H1 (cell line): Measurements from ENCODE around the gene LRP1-AS. TPM values are rescaled to one million over a fixed set of nuclear protein-coding genes. Genes with fewer than 3 reads are reported as not detected.

ENCODE experiments used
- GABPA ChIP-seq: IDR thresholded peaks from 2 replicates; pipeline ENCODE4 v1.6.1; 2011; ENCODE audit warnings: mild to moderate bottlenecking, low read length, moderate library complexity, borderline replicate concordance; ENCODE audit not compliant: insufficient read depth
- POU5F1 ChIP-seq: IDR thresholded peaks from 2 replicates; pipeline ENCODE4 v1.6.1; 2011; ENCODE audit warnings: low read depth, mild to moderate bottlenecking, low read length, moderate library complexity
- RBBP5 ChIP-seq: IDR thresholded peaks from 2 replicates; pipeline ENCODE4 v1.7.1; 2012; ENCODE audit warnings: low read depth, mild to moderate bottlenecking, inconsistent platforms, low read length, moderate library complexity, borderline replicate concordance
- ZNF274 ChIP-seq: IDR thresholded peaks from 2 replicates; pipeline ENCODE4 v1.7.0; 2012; ENCODE audit warnings: low read length, borderline replicate concordance; ENCODE audit errors: extremely low read depth
- polyA plus RNA-seq, 7 experiments: library from polyadenylated mRNA; depleted of rRNA in 3 of 7; stranded (reverse) in 5 of 7; unstranded in 2 of 7; fragments of >200 nt in 5 of 7; fragments of 200-250 nt in 2 of 7; gene quantifications; 1 replicate in 5 of 7; 2 replicates in 1 of 7; 4 replicates in 1 of 7; pipeline versions ENCODE4 v1.2.1 to v1.2.3, GENCODE V29; 2011 to 2013; ENCODE audit warnings: missing spikeins in 2 of 7, mixed read lengths in 2 of 7
- total RNA-seq: library from RNA; stranded (reverse); fragmentation: NEBNext Ultra II Directional; extraction: Animal tissue kit (Norgen Biotek cat#: 25700); gene quantifications from 2 replicates; pipeline ENCODE4 v1.2.1, GENCODE V29; 2021
- TF ChIP-seq, protein P1 (sequence below): IDR thresholded peaks from 2 replicates; pipeline ENCODE4 v1.6.1; 2011; ENCODE audit warnings: low read length, improper control_type of control experiment
- TF ChIP-seq, protein P2 (sequence below): IDR thresholded peaks from 2 replicates; pipeline ENCODE4 v1.6.1; 2011; ENCODE audit warnings: low read depth, mild to moderate bottlenecking, low read length; ENCODE audit not compliant: insufficient read depth

LRP1-AS gene
- total and polyA plus RNA-seq, 2 of the 8 experiments (the other 6 are each of a cell fraction or from before 2014, with no cell fraction given): not detected

GRCh38 chr12:57183939-57184725 is 36.7 kb upstream of the LRP1-AS start (continued):
- TF ChIP-seq GABPA (no peak), RBBP5 (no peak), POU5F1 (no peak), ZNF274 (no peak)
- TF ChIP-seq, protein P1, sequence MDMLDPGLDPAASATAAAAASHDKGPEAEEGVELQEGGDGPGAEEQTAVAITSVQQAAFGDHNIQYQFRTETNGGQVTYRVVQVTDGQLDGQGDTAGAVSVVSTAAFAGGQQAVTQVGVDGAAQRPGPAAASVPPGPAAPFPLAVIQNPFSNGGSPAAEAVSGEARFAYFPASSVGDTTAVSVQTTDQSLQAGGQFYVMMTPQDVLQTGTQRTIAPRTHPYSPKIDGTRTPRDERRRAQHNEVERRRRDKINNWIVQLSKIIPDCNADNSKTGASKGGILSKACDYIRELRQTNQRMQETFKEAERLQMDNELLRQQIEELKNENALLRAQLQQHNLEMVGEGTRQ: no peak
- TF ChIP-seq, protein P2, sequence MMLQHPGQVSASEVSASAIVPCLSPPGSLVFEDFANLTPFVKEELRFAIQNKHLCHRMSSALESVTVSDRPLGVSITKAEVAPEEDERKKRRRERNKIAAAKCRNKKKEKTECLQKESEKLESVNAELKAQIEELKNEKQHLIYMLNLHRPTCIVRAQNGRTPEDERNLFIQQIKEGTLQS: no peak
